Measurements from ENCODE around the gene DPP4. TPM values are rescaled to one million over a fixed set of nuclear protein-coding genes. Genes with fewer than 3 reads are reported as not detected.

Gene DPP4
- total RNA-seq, 1 experiment from 2014 or later: 2.8 TPM

DNA sequence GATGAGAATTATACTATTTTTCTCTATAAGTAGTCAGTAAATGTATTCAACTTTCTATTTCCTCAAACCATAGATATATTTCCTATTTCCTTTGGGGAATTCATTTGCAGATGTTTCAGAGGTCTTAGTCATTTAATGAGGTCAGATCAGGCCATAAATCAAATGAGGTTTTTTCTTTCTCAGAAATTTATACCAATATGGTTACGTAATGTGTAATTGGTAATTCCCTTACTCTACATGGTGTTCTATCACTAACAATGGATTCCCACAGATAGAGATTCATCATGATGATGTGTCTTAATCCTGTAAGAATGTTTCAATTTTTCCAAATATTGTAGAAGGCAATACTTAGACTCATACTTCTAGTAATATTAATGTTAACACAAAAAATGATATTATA, 108.0 kb downstream of the DPP4 start:
- WGBS (ENCODE audit: extremely low coverage, insufficient read length, low lambda C conversion rate): no CpG with 5 or more reads among the region's 1 CpG
- Histone ChIP-seq H4K20me1 (ENCODE audit: control insufficient read depth, insufficient read depth, insufficient read length) (no peaks in the 10 kb centered on the region), H2BK120ac (ENCODE audit: low read depth, low read length, poor library complexity, severe bottlenecking) (no peak overlapping the region), H2BK5ac (ENCODE audit: insufficient read length, low read length) (no peak overlapping the region), H2BK15ac (ENCODE audit: low read depth, low read length) (no peak overlapping the region), H4K8ac (replicated peaks; ENCODE audit: insufficient read length, low read depth, low read length) (no peak overlapping the region), H3K9me3 (ENCODE audit: control insufficient read depth, low read depth, low read length) (no peaks in the 10 kb centered on the region), H3K14ac (ENCODE audit: insufficient read depth, low read length) (no peak overlapping the region), H2AK5ac (ENCODE audit: insufficient read length, low read length) (no peak overlapping the region), H2AFZ (ENCODE audit: low read length) (no peak overlapping the region), H3K18ac (ENCODE audit: insufficient read length, low read depth, low read length) (no peak overlapping the region), H4K91ac (ENCODE audit: insufficient read length, low read depth, low read length) (no peak overlapping the region), H3K27me3 (ENCODE audit: insufficient read depth, low read length) (no peaks in the 10 kb centered on the region), H3K4ac (ENCODE audit: low read depth, low read length) (no peak overlapping the region), H3K79me2 (ENCODE audit: insufficient read depth, low read length) (no peaks in the 10 kb centered on the region), H3K9ac (ENCODE audit: extremely low read depth, insufficient read length, low read length) (no peak overlapping the region), H3K4me2 (ENCODE audit: insufficient read depth, insufficient read length, low read length) (no peak overlapping the region), H3K27ac (ENCODE audit: insufficient read length, low read depth, low read length) (no peak overlapping the region), H3K23ac (ENCODE audit: insufficient read length, low read depth, low read length) (no peak overlapping the region), H3K79me1 (ENCODE audit: insufficient read depth, low read depth, low read length, poor library complexity, severe bottlenecking) (no peaks in the 10 kb centered on the region), H3K56ac (ENCODE audit: insufficient read length, low read depth, low read length) (no peak overlapping the region), H4K5ac (ENCODE audit: insufficient read length, low read depth, low read length) (no peak overlapping the region), H3K4me1 (ENCODE audit: insufficient read depth, low read length) (no peaks in the 10 kb centered on the region), H2BK20ac (ENCODE audit: low read depth, low read length, poor library complexity, severe bottlenecking) (no peak overlapping the region), H2BK12ac (ENCODE audit: insufficient read length, low read depth, low read length) (no peak overlapping the region), H3K23me2 (ENCODE audit: insufficient read length, low read depth, low read length, poor library complexity, severe bottlenecking) (no peaks in the 10 kb centered on the region), H3T11ph (ENCODE audit: low read length) (no peak overlapping the region)
- H3K9me3 Mint-ChIP-seq: no peaks in the 10 kb centered on the region
- peaks cover 10% of the 10 kb centered on the region in 2 experiments for H3K4me1 Mint-ChIP-seq
- no peak for DNase-seq
- no peak overlapping the region for H3K27ac Mint-ChIP-seq
- no peaks in the 10 kb centered on the region for H3K36me3 Mint-ChIP-seq (ENCODE audit: insufficient read depth in 1 of 3, low read depth in 3 of 3)
- TF ChIP-seq, protein P1, sequence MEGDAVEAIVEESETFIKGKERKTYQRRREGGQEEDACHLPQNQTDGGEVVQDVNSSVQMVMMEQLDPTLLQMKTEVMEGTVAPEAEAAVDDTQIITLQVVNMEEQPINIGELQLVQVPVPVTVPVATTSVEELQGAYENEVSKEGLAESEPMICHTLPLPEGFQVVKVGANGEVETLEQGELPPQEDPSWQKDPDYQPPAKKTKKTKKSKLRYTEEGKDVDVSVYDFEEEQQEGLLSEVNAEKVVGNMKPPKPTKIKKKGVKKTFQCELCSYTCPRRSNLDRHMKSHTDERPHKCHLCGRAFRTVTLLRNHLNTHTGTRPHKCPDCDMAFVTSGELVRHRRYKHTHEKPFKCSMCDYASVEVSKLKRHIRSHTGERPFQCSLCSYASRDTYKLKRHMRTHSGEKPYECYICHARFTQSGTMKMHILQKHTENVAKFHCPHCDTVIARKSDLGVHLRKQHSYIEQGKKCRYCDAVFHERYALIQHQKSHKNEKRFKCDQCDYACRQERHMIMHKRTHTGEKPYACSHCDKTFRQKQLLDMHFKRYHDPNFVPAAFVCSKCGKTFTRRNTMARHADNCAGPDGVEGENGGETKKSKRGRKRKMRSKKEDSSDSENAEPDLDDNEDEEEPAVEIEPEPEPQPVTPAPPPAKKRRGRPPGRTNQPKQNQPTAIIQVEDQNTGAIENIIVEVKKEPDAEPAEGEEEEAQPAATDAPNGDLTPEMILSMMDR (conservative IDR thresholded peaks at IDR 0.05): no peak
- no peaks in the 10 kb centered on the region for H3K27me3 Mint-ChIP-seq (ENCODE audit: low read depth)
- H3K4me3 Mint-ChIP-seq: no peak overlapping the region

Data from H9 (cell line).